ENCODE measurements around the gene ABCC2.
"Not testable (repeated sequence)": the region's sequence is repeated elsewhere in the genome, so short reads cannot be mapped to it uniquely, and the experiment has no call there.

ABCC2 gene

GRCh38 chr10:99812177-99812576 is 29.7 kb downstream of the ABCC2 start:
- DNase-seq, result no peak

DNA sequence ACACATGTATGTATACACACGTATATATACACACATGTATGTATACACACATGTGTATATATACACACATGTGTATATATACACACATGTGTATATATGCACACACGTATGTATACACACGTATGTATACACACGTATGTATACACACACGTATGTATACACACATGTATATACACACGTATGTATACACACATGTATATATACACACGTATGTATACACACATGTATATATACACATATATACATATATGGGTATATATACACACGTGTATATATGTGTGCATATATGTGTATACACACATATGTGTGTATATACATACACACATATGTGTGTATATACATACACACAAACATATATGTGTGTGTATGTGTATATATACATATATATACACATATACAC is 31.7 kb downstream of the ABCC2 start:
- DNase-seq, result no peak

GRCh38 chr10:99815621-99816020 is 33.2 kb downstream of the ABCC2 start:
- DNase-seq, result no peak

DNA sequence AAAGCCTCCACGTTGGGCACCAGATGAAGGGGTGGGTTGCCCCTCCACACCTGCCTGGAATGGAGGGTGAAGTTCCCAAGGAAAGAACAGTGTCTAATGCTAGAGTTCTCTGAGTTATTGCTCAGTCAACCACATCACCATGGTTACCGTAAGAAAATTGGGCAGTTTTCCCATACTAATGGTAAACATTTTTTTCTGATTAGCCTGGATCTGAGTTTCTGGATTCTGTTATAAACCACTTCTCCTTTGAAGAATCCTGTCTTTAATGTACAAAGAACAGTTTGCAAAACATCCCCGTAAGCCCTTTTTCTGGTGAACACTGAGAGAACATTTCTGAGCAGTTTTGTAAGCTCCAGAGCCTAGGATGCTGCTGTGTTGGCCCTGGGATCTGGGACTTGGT is 45.5 kb downstream of the ABCC2 start:
- no peak for DNase-seq

- no peak for DNase-seq
These were observed 46.0 kb downstream of the ABCC2 start for GRCh38 chr10:99828464-99828863.

DNA sequence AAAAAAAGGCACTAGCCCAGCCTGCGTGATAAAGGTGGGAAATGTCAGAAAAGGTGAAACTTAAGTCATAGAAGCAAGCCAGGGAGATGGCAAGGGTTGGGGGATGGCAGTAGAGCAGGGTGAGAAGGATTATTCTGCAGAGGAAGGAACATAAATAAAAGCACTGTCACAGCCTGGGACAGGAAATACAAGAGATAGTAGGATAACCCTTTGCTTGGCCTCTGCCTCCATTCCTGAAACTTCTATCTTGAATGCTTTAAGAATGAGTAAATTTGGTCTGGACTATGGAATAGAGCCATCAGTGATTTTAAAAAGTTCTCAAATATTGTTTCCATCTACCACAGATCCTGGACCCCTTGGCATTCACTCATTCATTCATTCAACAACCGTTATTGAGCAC is 50.0 kb downstream of the ABCC2 start:
- no peak for DNase-seq

GRCh38 chr10:99834410-99834809 is 52.0 kb downstream of the ABCC2 start:
- no peak for DNase-seq

GRCh38 chr10:99835947-99836346 is 53.5 kb downstream of the ABCC2 start:
- no peak for DNase-seq

GRCh38 chr10:99836711-99837110 is 54.3 kb downstream of the ABCC2 start:
- DNase-seq, result no peak

- DNase-seq, result not testable (repeated sequence)
These were observed 58.4 kb downstream of the ABCC2 start for GRCh38 chr10:99840859-99841258.

DNA sequence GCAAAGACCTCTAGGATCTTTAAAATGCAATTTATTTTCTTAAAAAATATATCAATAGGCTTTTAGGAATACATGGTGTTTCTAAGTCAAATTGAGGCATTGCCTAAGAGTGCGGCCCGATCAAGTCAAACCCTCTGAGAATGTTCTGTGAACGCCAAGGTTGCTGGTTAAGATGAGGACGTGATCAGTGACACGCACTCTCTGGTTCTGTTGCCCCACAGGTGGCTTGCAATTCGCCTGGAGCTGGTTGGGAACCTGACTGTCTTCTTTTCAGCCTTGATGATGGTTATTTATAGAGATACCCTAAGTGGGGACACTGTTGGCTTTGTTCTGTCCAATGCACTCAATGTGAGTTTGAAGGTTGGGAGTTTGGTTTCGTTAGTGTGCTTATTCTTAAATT is 59.3 kb downstream of the ABCC2 start:
- DNase-seq, result no peak

GRCh38 chr10:99843310-99843709 is 60.9 kb downstream of the ABCC2 start:
- no peak for DNase-seq

- no peak for DNase-seq
These were observed 62.1 kb downstream of the ABCC2 start for GRCh38 chr10:99844433-99844955.

DNA sequence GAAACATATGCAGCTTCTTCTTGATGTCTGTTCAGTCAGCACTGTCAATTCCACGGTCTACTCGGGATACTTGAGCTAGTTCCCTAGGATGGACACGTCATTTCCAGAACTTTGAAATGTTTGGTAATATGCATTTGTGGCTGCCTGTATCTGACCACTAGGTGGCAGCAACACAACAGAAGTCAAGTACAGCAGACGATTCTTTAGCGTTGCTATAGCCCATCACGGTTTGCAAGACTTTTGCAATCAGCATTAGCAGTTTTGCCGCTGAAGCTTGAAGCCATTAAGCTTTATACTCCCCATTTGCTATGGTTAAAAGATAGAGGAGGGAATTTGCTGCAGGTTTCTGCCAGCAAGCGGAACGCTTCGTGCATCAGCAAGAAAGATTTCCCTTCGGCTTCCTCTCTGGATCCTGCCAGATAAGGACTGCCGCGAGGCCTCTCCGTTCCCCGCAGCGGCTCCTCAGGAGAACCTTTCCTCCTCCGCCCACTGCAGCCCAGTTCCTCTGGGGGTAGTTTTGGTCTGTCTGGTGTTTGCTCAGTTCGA is 63.5 kb downstream of the ABCC2 start:
- peak; percentile 49 for DNase-seq

GRCh38 chr10:99849057-99849456 is 66.6 kb downstream of the ABCC2 start:
- no peak for DNase-seq

- DNase-seq, result no peak
These were observed 67.1 kb downstream of the ABCC2 start for GRCh38 chr10:99849536-99849935.

DNA sequence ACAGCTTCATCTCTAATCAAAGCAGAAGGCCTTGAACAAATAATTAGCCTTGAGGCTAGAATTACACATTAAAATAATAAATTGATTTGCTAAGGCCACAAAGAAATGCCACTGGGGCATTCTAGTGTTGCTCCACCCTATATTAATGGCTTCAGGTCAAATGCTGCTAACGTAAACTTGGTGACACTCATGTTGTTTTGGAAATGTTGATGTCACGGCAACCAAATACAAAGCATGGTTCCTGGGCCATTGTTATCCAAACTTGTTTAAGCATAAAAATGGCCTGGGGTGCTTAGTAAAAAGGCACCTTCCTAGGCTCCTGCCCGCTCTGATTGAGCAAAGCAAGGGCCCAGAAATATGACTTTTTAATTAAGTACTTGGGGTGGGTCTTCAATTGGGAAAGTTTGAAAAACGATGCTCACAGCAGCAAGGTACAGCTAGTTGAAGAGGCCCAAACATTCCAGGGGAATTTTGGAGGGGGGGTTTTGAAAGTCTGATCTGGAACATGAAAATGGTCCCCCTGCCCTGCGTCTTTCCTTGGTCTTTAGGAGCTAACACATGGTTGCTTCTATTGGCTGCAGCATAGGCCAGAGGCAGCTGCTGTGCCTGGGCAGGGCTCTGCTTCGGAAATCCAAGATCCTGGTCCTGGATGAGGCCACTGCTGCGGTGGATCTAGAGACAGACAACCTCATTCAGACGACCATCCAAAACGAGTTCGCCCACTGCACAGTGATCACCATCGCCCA is 67.8 kb downstream of the ABCC2 start:
- DNase-seq, result peak; percentile 64

DNA sequence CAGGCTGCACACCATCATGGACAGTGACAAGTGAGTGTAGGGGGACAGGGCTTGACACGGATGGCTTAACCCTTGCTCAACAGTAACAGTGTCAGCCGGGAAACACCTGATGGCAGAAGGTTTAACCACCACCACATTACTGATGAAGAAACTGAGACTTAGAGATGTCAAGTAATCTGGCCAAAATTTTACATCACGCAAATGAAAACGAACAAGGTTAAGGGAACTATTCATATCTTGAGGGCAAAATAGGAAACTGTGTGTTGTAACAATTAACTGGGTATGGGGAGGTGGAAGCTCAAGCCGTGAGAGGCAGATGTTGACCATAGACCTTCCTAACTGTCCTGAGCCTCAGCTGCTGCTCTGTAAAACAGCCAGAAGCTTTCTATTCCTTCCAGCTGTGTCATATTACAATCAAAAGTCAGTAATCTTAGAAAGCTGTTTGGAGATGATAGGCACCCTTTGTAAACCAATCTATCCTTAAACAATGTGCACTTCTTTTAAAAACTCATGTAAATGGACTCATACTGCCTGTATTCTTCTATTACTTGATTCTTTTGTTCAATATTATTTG is 68.4 kb downstream of the ABCC2 start:
- DNase-seq, result no peak

- no peak for DNase-seq
These were observed 69.4 kb downstream of the ABCC2 start for GRCh38 chr10:99851825-99852224.

GRCh38 chr10:99852481-99853213 is 70.2 kb downstream of the ABCC2 start:
- no peak for DNase-seq

GRCh38 chr10:99853655-99854054 is 71.2 kb downstream of the ABCC2 start:
- no peak for DNase-seq

DNA sequence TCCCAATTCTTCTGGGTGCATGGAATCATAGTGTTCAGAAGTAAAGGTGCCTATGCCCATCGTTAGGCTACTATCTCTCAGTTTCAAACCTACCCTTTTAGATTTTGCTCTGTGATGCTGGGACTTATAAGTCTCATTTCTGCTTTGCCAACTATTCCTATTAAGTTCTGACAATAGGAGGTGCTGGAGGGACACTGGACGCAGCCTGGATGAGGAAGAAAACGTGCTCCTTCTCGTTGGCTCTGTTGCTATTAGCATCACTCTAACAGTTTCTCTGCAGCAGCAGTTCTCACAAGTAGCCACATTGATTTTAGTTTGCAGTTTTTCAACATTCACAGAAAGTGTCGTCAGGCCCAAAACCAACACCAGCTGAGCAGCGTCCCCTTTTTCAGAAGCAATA is 72.4 kb downstream of the ABCC2 start:
- DNase-seq, result no peak

DNA sequence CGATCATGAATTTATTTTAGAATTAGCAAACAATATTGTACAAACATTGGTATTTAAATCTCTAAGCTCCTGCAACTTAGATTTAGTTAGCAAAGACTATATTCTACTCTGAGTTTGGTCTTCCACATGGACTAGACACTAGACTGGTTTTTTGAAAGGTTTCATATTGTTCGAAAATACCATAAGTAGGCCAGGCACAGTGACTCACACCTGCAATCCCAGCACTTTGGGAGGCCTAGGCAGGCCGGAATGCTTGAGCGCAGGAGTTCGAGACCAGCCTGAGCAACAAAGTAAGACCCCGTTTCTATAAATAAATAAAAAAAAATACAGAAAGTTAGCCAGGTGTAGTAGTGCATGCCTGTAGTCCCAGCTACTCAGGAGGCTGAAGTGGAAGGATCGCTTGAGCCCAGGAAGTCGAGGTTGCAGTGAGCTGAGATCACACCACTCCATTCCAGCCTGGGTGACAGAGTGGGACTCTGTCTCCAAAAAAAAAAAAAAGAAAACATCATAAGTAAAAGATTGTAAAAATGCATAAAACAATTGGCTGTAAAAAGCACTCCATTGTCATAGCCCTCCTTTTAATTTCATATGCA is 73.1 kb downstream of the ABCC2 start:
- DNase-seq, result no peak

Data from DMS153 (cell line).